ENCODE measurements around the gene LRCH1.

DNA sequence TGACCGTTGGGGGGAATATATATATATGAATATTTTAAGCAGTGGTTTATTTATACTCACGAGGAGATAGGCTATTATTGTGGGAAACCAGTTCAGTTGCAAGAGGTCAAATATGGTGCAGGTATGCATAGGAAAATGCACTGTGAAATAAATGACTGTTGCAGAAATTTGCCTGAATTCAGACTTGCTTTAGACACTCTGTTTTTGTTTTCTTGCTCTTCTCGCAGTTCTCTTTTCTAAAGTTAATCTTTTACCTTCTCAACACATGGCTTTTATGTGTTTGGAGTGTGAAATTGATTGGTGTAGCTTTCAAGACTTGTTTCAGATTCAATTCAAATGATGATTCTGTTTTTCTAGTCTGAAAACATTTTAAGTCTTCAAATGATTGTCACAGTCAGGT is 109.7 kb downstream of the LRCH1 start:
- TF ChIP-seq, protein P1, sequence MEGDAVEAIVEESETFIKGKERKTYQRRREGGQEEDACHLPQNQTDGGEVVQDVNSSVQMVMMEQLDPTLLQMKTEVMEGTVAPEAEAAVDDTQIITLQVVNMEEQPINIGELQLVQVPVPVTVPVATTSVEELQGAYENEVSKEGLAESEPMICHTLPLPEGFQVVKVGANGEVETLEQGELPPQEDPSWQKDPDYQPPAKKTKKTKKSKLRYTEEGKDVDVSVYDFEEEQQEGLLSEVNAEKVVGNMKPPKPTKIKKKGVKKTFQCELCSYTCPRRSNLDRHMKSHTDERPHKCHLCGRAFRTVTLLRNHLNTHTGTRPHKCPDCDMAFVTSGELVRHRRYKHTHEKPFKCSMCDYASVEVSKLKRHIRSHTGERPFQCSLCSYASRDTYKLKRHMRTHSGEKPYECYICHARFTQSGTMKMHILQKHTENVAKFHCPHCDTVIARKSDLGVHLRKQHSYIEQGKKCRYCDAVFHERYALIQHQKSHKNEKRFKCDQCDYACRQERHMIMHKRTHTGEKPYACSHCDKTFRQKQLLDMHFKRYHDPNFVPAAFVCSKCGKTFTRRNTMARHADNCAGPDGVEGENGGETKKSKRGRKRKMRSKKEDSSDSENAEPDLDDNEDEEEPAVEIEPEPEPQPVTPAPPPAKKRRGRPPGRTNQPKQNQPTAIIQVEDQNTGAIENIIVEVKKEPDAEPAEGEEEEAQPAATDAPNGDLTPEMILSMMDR (IDR thresholded peaks at IDR 0.05), result no peak
- TF ChIP-seq POLR2A (IDR thresholded peaks at IDR 0.05), result no peak
